ENCODE measurements around the gene RASA2. TPM values are rescaled to one million over a fixed set of nuclear protein-coding genes. Genes with fewer than 3 reads are reported as not detected.

Gene RASA2
- total RNA-seq, 4 donors from 2014 or later, result 9.0 to 70.3 (median 21.5) TPM

DNA sequence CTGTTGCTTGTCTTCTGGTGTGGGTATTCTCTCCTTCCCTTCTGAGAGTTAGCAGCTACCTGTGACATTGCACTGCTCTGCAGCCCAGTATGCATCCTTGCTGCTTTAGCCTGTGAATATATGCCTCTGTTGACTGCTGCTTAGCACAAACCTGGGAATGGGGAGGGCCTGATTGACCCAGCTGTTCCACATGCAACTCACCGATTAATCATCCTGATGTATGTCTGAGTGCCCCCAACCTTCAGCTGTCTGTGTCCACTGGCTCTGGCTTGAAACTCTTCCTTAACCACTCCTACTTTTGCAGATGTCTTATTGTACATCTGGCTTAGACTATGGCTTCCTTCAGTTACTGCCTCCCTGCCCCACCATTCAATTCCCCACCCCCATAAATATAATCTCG, 119.1 kb downstream of the RASA2 start:
- in situ Hi-C loops (cut with MboI; ENCODE audit: low pct_ligation_motif_present in 1 of 4, low pct_unique_long_range_greater_than_20kb in 1 of 4, low sequenced_read_pairs in 3 of 4), result loop anchor here in 1 of 4 donors (25.0 kb wide), 1 partner anchor 306 kb away; no protein-coding TSS in a partner anchor
- H3K9me3 ChIP-seq, result no peaks in the 10 kb centered on the region

DNA sequence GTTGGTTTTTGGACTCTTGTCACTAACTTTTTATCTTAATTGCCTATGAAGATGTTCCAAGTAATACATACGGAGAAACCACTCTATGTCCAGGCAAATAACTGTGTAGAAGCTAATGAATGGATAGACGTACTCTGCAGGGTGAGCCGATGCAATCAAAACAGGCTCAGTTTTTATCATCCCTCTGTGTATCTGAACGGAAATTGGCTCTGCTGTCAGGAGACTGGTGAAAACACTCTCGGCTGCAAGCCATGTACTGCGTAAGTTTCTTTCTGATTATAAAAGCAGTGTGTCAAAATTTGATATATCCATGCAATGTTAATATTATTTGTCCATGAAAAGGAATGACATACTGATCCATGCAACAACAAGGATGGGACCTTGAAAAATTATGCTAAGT, 121.6 kb downstream of the RASA2 start:
- Histone ChIP-seq H3K9me3 (no peaks in the 10 kb centered on the region), H3K4me1 (no peaks in the 10 kb centered on the region), H3K27ac (no peak overlapping the region), H3K36me3 (peaks cover 0 to 33% (median 11%) of the 10 kb centered on the region in 4 donors), H3K27me3 (no peaks in the 10 kb centered on the region), H3K4me3 (no peak overlapping the region)
- WGBS, 2 donors (ENCODE audit: low coverage in 1 of 2), result 80 to 91% methylated on average over 6 of the region's 6 CpGs
- no peak for DNase-seq
- intact Hi-C loops (cut with DNase I; ENCODE audit: low total_unique reads), result no loop called here
- in situ Hi-C loops (cut with MboI; ENCODE audit: low pct_ligation_motif_present in 1 of 4, low pct_unique_long_range_greater_than_20kb in 1 of 4, low sequenced_read_pairs in 3 of 4), result loop anchor here in 1 of 4 donors (25.0 kb wide), 1 partner anchor 304 kb away; no protein-coding TSS in a partner anchor
- no peak for TF ChIP-seq EP300 (IDR thresholded peaks at IDR 0.05; ENCODE audit: low read depth)
- TF ChIP-seq POLR2AphosphoS5 (IDR thresholded peaks at IDR 0.05), result no peak
- no peak for TF ChIP-seq POLR2A (IDR thresholded peaks at IDR 0.05)
- TF ChIP-seq, protein P1, sequence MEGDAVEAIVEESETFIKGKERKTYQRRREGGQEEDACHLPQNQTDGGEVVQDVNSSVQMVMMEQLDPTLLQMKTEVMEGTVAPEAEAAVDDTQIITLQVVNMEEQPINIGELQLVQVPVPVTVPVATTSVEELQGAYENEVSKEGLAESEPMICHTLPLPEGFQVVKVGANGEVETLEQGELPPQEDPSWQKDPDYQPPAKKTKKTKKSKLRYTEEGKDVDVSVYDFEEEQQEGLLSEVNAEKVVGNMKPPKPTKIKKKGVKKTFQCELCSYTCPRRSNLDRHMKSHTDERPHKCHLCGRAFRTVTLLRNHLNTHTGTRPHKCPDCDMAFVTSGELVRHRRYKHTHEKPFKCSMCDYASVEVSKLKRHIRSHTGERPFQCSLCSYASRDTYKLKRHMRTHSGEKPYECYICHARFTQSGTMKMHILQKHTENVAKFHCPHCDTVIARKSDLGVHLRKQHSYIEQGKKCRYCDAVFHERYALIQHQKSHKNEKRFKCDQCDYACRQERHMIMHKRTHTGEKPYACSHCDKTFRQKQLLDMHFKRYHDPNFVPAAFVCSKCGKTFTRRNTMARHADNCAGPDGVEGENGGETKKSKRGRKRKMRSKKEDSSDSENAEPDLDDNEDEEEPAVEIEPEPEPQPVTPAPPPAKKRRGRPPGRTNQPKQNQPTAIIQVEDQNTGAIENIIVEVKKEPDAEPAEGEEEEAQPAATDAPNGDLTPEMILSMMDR (IDR thresholded peaks at IDR 0.05), result no peak

More for the DNA sequence above, 119.1 kb downstream of the RASA2 start:
- TF ChIP-seq, protein P1 (IDR thresholded peaks at IDR 0.05), result no peak
- TF ChIP-seq POLR2A (IDR thresholded peaks at IDR 0.05) (no peak), POLR2AphosphoS5 (IDR thresholded peaks at IDR 0.05) (no peak)
- DNase-seq, result no peak
- WGBS, 2 donors (ENCODE audit: low coverage in 1 of 2), result 25 to 63% methylated on average over 1 to 2 of the region's 2 CpGs
- peaks cover 0 to 27% (median 7%) of the 10 kb centered on the region in 4 donors for H3K36me3 ChIP-seq
- H3K4me3 ChIP-seq, result no peak overlapping the region
- no peaks in the 10 kb centered on the region for H3K4me1 ChIP-seq
- no peak overlapping the region for H3K27ac ChIP-seq
- intact Hi-C loops (cut with DNase I; ENCODE audit: low total_unique reads), result no loop called here
- no peaks in the 10 kb centered on the region for H3K27me3 ChIP-seq

- DNase-seq, result no peak
- Histone ChIP-seq H3K27me3 (no peaks in the 10 kb centered on the region), H3K9me3 (no peaks in the 10 kb centered on the region), H3K4me1 (peaks cover 0 to 3% (median 0%) of the 10 kb centered on the region in 4 donors), H3K27ac (no peak overlapping the region), H3K4me3 (no peak overlapping the region), H3K36me3 (peaks cover 0 to 33% (median 11%) of the 10 kb centered on the region in 4 donors)
- WGBS, 2 donors (ENCODE audit: low coverage in 1 of 2), result 86 to 91% methylated on average over 1 of the region's 1 CpG
- TF ChIP-seq, protein P1 (IDR thresholded peaks at IDR 0.05), result no peak
- no peak for TF ChIP-seq POLR2AphosphoS5 (IDR thresholded peaks at IDR 0.05)
- no peak for TF ChIP-seq EP300 (IDR thresholded peaks at IDR 0.05; ENCODE audit: low read depth)
- TF ChIP-seq POLR2A (IDR thresholded peaks at IDR 0.05), result no peak
- intact Hi-C loops (cut with DNase I; ENCODE audit: low total_unique reads), result no loop called here
- in situ Hi-C loops (cut with MboI; ENCODE audit: low pct_ligation_motif_present in 1 of 4, low pct_unique_long_range_greater_than_20kb in 1 of 4, low sequenced_read_pairs in 3 of 4), result loop anchor here in 1 of 4 donors (25.0 kb wide), 1 partner anchor 301 kb away; no protein-coding TSS in a partner anchor
Observed at GRCh38 chr3:141610939-141611338, 124.1 kb downstream of the RASA2 start.

DNA sequence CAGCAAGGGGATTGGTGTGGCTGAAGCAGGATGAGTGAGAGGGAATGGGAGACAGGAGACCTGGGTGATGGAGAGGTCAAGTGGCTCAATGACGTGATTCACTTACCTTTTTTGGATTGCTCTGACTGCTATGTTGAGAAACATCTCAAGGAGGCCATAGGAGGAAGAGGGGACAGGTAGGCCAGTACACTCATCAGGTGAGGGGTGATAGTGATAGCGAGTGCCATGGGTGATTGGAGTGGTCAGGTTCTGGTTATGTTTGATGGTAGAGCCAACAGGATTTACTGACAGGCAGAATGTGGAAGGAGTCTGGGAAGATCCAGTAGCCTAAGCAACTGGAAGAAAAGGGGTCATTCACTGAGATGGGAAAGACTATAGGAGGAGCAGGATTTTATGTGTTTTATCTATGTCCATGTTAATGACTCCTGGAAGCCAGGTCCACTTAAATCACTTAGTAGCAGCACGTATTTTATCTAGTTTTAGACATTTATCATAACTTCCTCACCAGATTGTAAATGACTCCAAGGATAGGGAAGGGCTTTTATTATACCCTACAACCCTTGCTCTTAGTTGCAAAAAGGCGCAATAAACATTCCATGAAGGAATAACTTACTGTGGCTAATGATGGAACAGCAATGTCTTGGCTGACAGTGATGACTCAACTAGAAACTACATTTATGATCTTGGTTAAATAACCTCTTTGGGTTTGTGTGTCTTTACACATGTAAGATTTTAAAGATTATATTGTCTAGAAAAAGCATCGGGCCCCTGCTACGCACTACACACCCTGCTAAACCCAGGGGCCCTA, 131.5 kb downstream of the RASA2 start:
- DNase-seq, result no peak
- 71 to 73% methylated on average over 5 to 6 of the region's 6 CpGs for WGBS, 2 donors (ENCODE audit: low coverage in 1 of 2)
- intact Hi-C loops (cut with DNase I; ENCODE audit: low total_unique reads) (no loop called here), in situ Hi-C loops (cut with MboI; ENCODE audit: low pct_ligation_motif_present in 1 of 4, low pct_unique_long_range_greater_than_20kb in 1 of 4, low sequenced_read_pairs in 3 of 4) (loop anchor here in 1 of 4 donors (25.0 kb wide), 1 partner anchor 294 kb away; no protein-coding TSS in a partner anchor)
- H3K27ac ChIP-seq, result no peak overlapping the region
- no peaks in the 10 kb centered on the region for H3K27me3 ChIP-seq
- TF ChIP-seq POLR2AphosphoS5 (IDR thresholded peaks at IDR 0.05), result no peak
- TF ChIP-seq, protein P1 (IDR thresholded peaks at IDR 0.05), result peak in 1 of 5 experiments; percentile 16
- no peak overlapping the region for H3K4me3 ChIP-seq
- H3K9me3 ChIP-seq, result no peaks in the 10 kb centered on the region
- H3K36me3 ChIP-seq, result no peaks in the 10 kb centered on the region
- peaks cover 0 to 3% (median 0%) of the 10 kb centered on the region in 4 donors for H3K4me1 ChIP-seq

Measured in transverse colon (tissue), 4 donors.